H1 (cell line): ENCODE data around the gene MEA1. TPM values are rescaled to one million over a fixed set of nuclear protein-coding genes. Genes with fewer than 3 reads are reported as not detected.

Experiments used
- ATF2 ChIP-seq: IDR thresholded peaks from 2 replicates; pipeline ENCODE4 v1.6.1; 2012; ENCODE audit warnings: low read length, inconsistent platforms
- CHD7 ChIP-seq: fragments of 300-600 bp; sonication (generic); IDR thresholded peaks from 2 replicates; pipeline ENCODE4 v1.7.1; 2012; ENCODE audit warnings: low read length, moderate library complexity, mild to moderate bottlenecking, inconsistent platforms; ENCODE audit not compliant: insufficient replicate concordance
- EGR1 ChIP-seq: IDR thresholded peaks from 2 replicates; pipeline ENCODE4 v1.6.1; 2011; ENCODE audit warnings: low read depth, low read length, borderline replicate concordance
- HDAC6 ChIP-seq: IDR thresholded peaks from one replicate; pipeline ENCODE4 v1.7.1; 2012; ENCODE audit warnings: low read depth, mild to moderate bottlenecking, inconsistent platforms, low read length, moderate library complexity
- KDM1A ChIP-seq: fragments of 200-600, 300-600 bp; sonication (generic); IDR thresholded peaks from 2 replicates; pipeline ENCODE4 v1.7.1; 2016; ENCODE audit warnings: mild to moderate bottlenecking, low read length, borderline replicate concordance
- POLR2AphosphoS5 ChIP-seq: IDR thresholded peaks from 2 replicates; pipeline ENCODE4 v1.6.1; 2011; ENCODE audit warnings: low read depth, low read length
- POU5F1 ChIP-seq: IDR thresholded peaks from 2 replicates; pipeline ENCODE4 v1.6.1; 2011; ENCODE audit warnings: low read depth, mild to moderate bottlenecking, low read length, moderate library complexity
- RBBP5 ChIP-seq: IDR thresholded peaks from 2 replicates; pipeline ENCODE4 v1.7.1; 2012; ENCODE audit warnings: low read depth, mild to moderate bottlenecking, inconsistent platforms, low read length, moderate library complexity, borderline replicate concordance
- TCF12 ChIP-seq: IDR thresholded peaks from 2 replicates; pipeline ENCODE4 v1.6.1; 2011; ENCODE audit warnings: low read depth, mild to moderate bottlenecking, low read length
- YY1 ChIP-seq: IDR thresholded peaks from 2 replicates; pipeline ENCODE4 v1.6.1; 2011; ENCODE audit warnings: low read depth, mild to moderate bottlenecking, low read length
- polyA plus RNA-seq, 7 experiments: library from polyadenylated mRNA; depleted of rRNA in 3 of 7; stranded (reverse) in 5 of 7; unstranded in 2 of 7; fragments of >200 nt in 5 of 7; fragments of 200-250 nt in 2 of 7; gene quantifications; 1 replicate in 5 of 7; 2 replicates in 1 of 7; 4 replicates in 1 of 7; pipeline versions ENCODE4 v1.2.1 to v1.2.3, GENCODE V29; 2011 to 2013; ENCODE audit warnings: missing spikeins in 2 of 7, mixed read lengths in 2 of 7
- total RNA-seq: library from RNA; stranded (reverse); fragmentation: NEBNext Ultra II Directional; extraction: Animal tissue kit (Norgen Biotek cat#: 25700); gene quantifications from 2 replicates; pipeline ENCODE4 v1.2.1, GENCODE V29; 2021

The MEA1 gene
- total and polyA plus RNA-seq, 2 of the 8 experiments (the other 6 are each of a cell fraction or from before 2014, with no cell fraction given), result 94.2 to 96.4 TPM

DNA sequence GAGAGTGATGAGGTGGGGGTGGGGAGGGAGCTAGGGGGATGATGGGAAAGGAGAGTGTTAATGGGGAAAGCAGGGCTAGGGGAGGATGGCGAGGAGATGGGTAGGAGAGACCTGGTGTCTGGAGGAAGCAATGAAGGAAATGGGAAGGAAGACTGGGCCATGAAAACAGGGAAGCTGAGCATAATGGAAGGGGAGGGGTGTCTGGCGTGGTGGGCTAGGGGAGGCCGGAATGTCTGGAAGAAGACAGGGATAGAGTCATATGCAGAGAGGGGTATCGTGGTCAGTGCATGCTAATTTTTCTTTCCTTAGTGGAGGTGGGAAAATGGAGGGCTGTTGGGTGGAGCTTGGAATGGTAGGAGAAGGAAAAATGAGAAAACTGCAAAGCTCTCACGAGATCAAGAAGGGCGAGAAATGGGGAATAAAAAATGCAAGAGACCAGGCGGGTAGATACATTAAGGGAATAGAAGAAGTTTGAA lies 726 bp upstream of the MEA1 start (continued):
- peak; percentile 5; the same call in 1 of the 2 replicates for TF ChIP-seq KDM1A
- TF ChIP-seq ATF2, result no peak
- no peak for TF ChIP-seq HDAC6
- 0 out of 2 replicates have a peak, but pooled peaks have one; percentile 8 for TF ChIP-seq POLR2AphosphoS5
- TF ChIP-seq EGR1, result no peak
- no peak for TF ChIP-seq POU5F1
- TF ChIP-seq RBBP5, result no peak
- peak; percentile 34; the same call in 1 of the 2 replicates for TF ChIP-seq YY1
- TF ChIP-seq CHD7, result no peak
- TF ChIP-seq TCF12, result no peak
